Measurements from ENCODE around the gene BARX2. TPM values are rescaled to one million over a fixed set of nuclear protein-coding genes. Genes with fewer than 3 reads are reported as not detected.

BARX2 gene
- total RNA-seq, 8 experiments from 2014 or later, result 0.09 to 0.71 (median 0.40) TPM; not detected in 2

DNA sequence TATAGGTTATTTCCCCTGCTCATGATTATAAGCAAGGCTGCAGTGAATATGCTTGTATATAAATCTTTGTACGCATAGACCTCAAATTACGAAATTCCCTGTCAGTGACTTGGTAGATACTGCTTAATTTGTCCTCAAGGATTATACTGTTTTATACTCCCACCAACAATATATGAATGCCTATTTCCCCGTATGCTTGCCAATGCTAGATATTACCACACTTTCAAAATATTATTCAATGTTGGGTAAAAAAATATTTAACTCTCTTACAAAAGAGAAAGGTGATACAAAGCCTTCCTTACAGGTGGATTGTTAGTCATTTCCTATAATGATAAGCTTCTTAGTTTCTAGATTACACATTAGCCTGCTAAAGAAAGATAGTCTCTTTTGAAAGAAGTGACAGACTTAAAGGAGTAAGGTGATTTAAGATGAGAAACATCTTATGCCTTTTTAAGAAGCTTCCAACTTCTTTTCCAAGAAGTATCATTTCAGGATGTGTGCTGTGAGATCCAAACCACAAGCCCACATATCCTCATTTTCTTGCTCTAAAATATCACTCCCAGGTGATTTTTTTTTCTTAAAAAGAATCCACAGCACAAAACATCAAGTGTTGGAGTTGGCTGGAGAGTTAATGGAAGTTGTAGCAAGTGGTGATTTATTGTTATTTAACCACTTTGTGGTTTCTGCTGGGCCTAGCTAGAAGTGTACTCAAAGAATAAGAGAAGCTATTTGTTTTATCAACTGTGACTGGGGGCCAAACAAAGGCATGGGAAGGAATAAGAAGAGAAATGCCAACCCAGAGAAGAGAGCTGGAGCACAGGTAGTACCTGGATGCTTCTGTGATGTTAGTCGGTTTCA is 59.2 kb downstream of the BARX2 start:
- in situ Hi-C loops (cut with MboI; ENCODE audit: low pct_unique_long_range_greater_than_20kb in 2 of 9, low sequenced_read_pairs in 9 of 9, unreplicated experiment in 9 of 9), result no loop called here
- Histone ChIP-seq H3K27ac (no peak overlapping the region), H3K4me3 (no peak overlapping the region), H3K4me1 (replicated peaks in 1 of 2) (peaks cover 0 to 12% of the 10 kb centered on the region in 2 donors)
- WGBS, 10 experiments, result 0 to 100% (median 80%) methylated on average over 1 to 4 of the region's 4 CpGs; no CpG with 5 or more reads in 1 of the 10 experiments
- peak in 3 of 8 experiments; percentile 19 to 80 (median 51) for ATAC-seq (replicated peaks in 6 of 8)

- ATAC-seq (replicated peaks in 6 of 8), result peak in 3 of 8 experiments; percentile 16 to 69 (median 33)
- 7 to 96% (median 79%) methylated on average over 3 to 7 of the region's 7 CpGs for WGBS, 10 experiments
These were observed 60.0 kb downstream of the BARX2 start for GRCh38 chr11:129435499-129436245.

GRCh38 chr11:129436573-129436972 is 60.9 kb downstream of the BARX2 start:
- in situ Hi-C loops (cut with MboI; ENCODE audit: low pct_unique_long_range_greater_than_20kb in 2 of 9, low sequenced_read_pairs in 9 of 9, unreplicated experiment in 9 of 9), result no loop called here
- no peak for ATAC-seq (replicated peaks in 6 of 8)
- 42 to 100% (median 90%) methylated on average over 2 to 10 of the region's 18 CpGs; no CpG with 5 or more reads in 5 of the 10 experiments for WGBS, 10 experiments
- peaks cover 4 to 24% of the 10 kb centered on the region in 2 donors for H3K4me1 ChIP-seq (replicated peaks in 1 of 2)
- H3K4me3 ChIP-seq, result no peak overlapping the region
- H3K27ac ChIP-seq, result no peak overlapping the region

More at GRCh38 chr11:129435499-129436245, 60.0 kb downstream of the BARX2 start:
- in situ Hi-C loops (cut with MboI; ENCODE audit: low pct_unique_long_range_greater_than_20kb in 2 of 9, low sequenced_read_pairs in 9 of 9, unreplicated experiment in 9 of 9), result no loop called here
- Histone ChIP-seq H3K27ac (no peak overlapping the region), H3K4me1 (replicated peaks in 1 of 2) (peaks cover 4 to 20% of the 10 kb centered on the region in 2 donors), H3K4me3 (no peak overlapping the region)

DNA sequence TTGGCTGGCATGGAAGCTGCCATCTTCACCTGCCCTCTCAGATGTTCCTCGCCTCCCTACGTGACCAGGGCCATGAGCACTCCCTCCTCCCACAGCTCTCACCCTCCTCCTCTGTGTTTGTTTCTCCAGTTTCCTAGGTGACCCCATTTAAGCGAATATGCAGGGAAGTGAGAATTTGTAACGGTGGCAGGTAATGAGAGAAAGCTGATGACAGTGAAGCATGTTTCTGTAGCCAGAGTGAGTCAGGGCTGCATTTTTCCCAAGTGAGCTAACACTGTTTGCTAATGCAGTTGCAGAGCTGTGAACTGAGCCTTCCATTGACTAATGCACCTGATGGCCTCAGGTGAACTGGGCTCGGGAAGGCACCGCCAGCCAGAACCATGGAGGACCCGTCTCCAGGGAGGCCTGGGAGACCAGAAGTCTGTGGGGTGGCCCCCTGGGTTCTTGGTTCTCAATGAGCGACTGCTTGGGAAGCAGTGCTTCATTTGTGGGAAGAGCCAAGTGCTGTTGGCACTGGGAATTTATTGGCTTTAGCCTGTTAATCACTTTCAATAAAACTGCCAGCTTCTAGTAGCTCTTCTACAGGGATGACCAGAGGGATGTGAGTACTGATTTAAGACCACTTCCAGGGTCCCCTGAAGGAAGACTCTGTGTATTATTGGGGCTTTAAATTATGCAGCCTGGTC is 64.5 kb downstream of the BARX2 start:
- 0 to 50% (median 17%) methylated on average over 2 to 6 of the region's 8 CpGs; no CpG with 5 or more reads in 3 of the 10 experiments for WGBS, 10 experiments
- Histone ChIP-seq H3K4me1 (replicated peaks in 1 of 2) (peaks cover 4 to 20% of the 10 kb centered on the region in 2 donors), H3K4me3 (no peak overlapping the region), H3K27ac (peak overlapping the region in 1 of 2 donors; percentile 27)
- in situ Hi-C loops (cut with MboI; ENCODE audit: low pct_unique_long_range_greater_than_20kb in 2 of 9, low sequenced_read_pairs in 9 of 9, unreplicated experiment in 9 of 9), result no loop called here
- peak; percentile 72 to 95 (median 92) for ATAC-seq (replicated peaks in 6 of 8)

DNA sequence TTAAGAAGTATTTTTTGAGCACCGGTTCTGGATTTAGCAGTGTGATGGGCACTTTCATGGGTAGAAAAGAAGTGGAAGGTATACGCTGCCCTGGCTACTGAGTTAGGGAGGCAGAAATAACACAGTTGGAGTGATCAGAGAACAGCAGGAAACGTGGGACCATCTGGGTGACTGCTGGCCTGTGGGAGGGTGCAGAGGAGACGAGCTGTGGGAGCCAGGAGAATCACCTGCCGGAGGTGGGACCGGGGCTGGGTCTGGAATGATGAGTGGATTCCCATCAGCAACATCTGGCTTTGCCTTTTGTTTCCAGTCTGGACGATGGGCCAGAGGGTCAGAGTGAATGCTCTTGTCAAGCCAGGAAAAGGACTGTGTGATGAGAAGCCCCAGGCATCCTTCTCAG is 66.5 kb downstream of the BARX2 start:
- 20 to 86% (median 80%) methylated on average over 1 to 7 of the region's 7 CpGs; no CpG with 5 or more reads in 1 of the 10 experiments for WGBS, 10 experiments
- Histone ChIP-seq H3K27ac (no peak overlapping the region), H3K4me1 (replicated peaks in 1 of 2) (peaks cover 7 to 23% of the 10 kb centered on the region in 2 donors), H3K4me3 (no peak overlapping the region)
- ATAC-seq (replicated peaks in 6 of 8), result no peak
- in situ Hi-C loops (cut with MboI; ENCODE audit: low pct_unique_long_range_greater_than_20kb in 2 of 9, low sequenced_read_pairs in 9 of 9, unreplicated experiment in 9 of 9), result no loop called here

DNA sequence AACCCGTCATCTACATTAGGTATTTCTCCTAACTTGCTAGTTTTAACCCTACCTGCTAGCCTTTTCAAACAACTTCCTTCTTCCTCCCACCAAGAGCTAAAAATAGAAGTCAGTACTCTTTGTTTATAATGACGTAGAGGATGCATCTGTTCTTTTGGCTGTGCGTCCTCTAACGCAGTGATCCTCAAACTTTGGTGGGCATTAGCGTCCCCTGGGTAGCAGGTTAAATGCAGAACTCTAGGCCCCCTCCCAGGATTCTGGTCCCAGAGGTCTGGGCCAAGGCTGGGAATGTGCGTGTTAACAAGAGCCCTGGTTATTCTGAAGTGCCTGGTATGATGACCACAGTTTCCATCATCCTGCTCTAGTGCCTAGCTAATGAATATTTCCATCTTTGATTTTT is 67.6 kb downstream of the BARX2 start:
- in situ Hi-C loops (cut with MboI; ENCODE audit: low pct_unique_long_range_greater_than_20kb in 2 of 9, low sequenced_read_pairs in 9 of 9, unreplicated experiment in 9 of 9), result no loop called here
- Histone ChIP-seq H3K4me3 (no peak overlapping the region), H3K4me1 (replicated peaks in 1 of 2) (peaks cover 7 to 23% of the 10 kb centered on the region in 2 donors), H3K27ac (no peak overlapping the region)
- WGBS, 10 experiments, result 0 to 100% (median 89%) methylated on average over 1 to 5 of the region's 6 CpGs; no CpG with 5 or more reads in 1 of the 10 experiments
- no peak for ATAC-seq (replicated peaks in 6 of 8)

GRCh38 chr11:129444274-129444673 is 68.6 kb downstream of the BARX2 start:
- H3K4me1 ChIP-seq (replicated peaks in 1 of 2), result peaks cover 7 to 23% of the 10 kb centered on the region in 2 donors

GRCh38 chr11:129445226-129445625 is 69.6 kb downstream of the BARX2 start:
- Histone ChIP-seq H3K4me3 (no peak overlapping the region), H3K4me1 (replicated peaks in 1 of 2) (peaks cover 4 to 17% of the 10 kb centered on the region in 2 donors), H3K27ac (no peak overlapping the region)
- in situ Hi-C loops (cut with MboI; ENCODE audit: low pct_unique_long_range_greater_than_20kb in 2 of 9, low sequenced_read_pairs in 9 of 9, unreplicated experiment in 9 of 9), result no loop called here
- no peak for ATAC-seq (replicated peaks in 6 of 8)
- WGBS, 10 experiments, result 28 to 100% (median 90%) methylated on average over 1 to 9 of the region's 9 CpGs; no CpG with 5 or more reads in 1 of the 10 experiments

More at GRCh38 chr11:129444274-129444673, 68.6 kb downstream of the BARX2 start:
- ATAC-seq (replicated peaks in 6 of 8), result no peak
- WGBS, 10 experiments, result 0 to 100% (median 81%) methylated on average over 1 to 5 of the region's 5 CpGs
- in situ Hi-C loops (cut with MboI; ENCODE audit: low pct_unique_long_range_greater_than_20kb in 2 of 9, low sequenced_read_pairs in 9 of 9, unreplicated experiment in 9 of 9), result no loop called here
- no peak overlapping the region for H3K27ac ChIP-seq
- H3K4me3 ChIP-seq, result no peak overlapping the region

DNA sequence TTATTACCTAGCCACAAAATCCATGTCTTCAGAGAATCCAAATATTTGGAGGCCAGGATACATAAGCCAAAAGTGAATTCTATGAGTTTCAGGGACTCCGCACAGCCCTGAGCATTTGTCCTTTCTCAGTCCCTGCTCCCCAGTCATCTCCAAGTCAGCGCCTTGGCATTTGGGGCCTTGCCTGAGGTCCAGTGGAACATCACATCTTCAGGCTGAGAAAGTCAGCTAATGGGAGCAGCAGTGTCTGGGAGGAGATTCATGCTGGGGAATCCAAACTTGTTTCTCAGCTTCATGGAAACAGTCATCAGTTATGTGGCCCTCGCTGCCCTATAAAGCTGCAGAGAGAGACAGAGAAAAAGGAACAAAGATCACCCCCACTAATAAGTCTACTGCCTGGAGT is 70.9 kb downstream of the BARX2 start:
- ATAC-seq (replicated peaks in 6 of 8), result no peak
- Histone ChIP-seq H3K4me3 (no peak overlapping the region), H3K4me1 (replicated peaks in 1 of 2) (peaks cover 2 to 9% of the 10 kb centered on the region in 2 donors), H3K27ac (no peak overlapping the region)
- in situ Hi-C loops (cut with MboI; ENCODE audit: low pct_unique_long_range_greater_than_20kb in 2 of 9, low sequenced_read_pairs in 9 of 9, unreplicated experiment in 9 of 9), result no loop called here
- WGBS, 10 experiments, result 0 to 94% (median 60%) methylated on average over 1 to 3 of the region's 3 CpGs; no CpG with 5 or more reads in 5 of the 10 experiments

GRCh38 chr11:129447654-129448239 is 72.1 kb downstream of the BARX2 start:
- Histone ChIP-seq H3K4me3 (no peak overlapping the region), H3K27ac (no peak overlapping the region), H3K4me1 (replicated peaks in 1 of 2) (peaks cover 2 to 9% of the 10 kb centered on the region in 2 donors)
- no peak for ATAC-seq (replicated peaks in 6 of 8)
- in situ Hi-C loops (cut with MboI; ENCODE audit: low pct_unique_long_range_greater_than_20kb in 2 of 9, low sequenced_read_pairs in 9 of 9, unreplicated experiment in 9 of 9), result no loop called here
- WGBS, 10 experiments, result 0 to 100% (median 77%) methylated on average over 1 to 7 of the region's 7 CpGs; no CpG with 5 or more reads in 1 of the 10 experiments

- ATAC-seq (replicated peaks in 6 of 8), result peak in 3 of 8 experiments; percentile 44 to 57 (median 52)
- in situ Hi-C loops (cut with MboI; ENCODE audit: low pct_unique_long_range_greater_than_20kb in 2 of 9, low sequenced_read_pairs in 9 of 9, unreplicated experiment in 9 of 9), result no loop called here
- Histone ChIP-seq H3K4me3 (no peak overlapping the region), H3K27ac (no peak overlapping the region), H3K4me1 (replicated peaks in 1 of 2) (peaks cover 7 to 27% of the 10 kb centered on the region in 2 donors)
- 0 to 86% (median 38%) methylated on average over 1 to 2 of the region's 5 CpGs; no CpG with 5 or more reads in 6 of the 10 experiments for WGBS, 10 experiments
These were observed 75.9 kb downstream of the BARX2 start for GRCh38 chr11:129451524-129451923.

DNA sequence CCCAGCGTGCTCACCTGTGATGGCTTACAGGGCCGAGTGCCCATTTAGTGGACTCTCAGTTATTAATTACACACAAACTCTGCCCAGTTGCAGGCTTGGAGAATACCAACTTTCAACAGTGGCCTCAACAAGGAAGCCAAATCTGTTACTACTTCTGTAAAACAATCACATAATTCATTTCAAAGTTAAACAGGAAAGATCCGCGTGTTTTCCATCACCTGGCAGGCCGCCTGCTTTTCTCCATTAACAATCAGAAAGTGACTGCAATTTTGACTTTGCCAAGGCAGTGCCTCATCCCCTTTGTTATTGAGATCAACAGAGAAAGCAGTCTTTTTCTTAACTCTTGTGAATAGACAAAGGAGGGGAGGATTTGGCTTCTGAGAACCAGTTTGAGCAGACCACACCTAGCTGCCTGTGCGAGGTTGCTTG is 77.7 kb downstream of the BARX2 start:
- Histone ChIP-seq H3K4me1 (replicated peaks in 1 of 2) (peaks cover 7 to 38% of the 10 kb centered on the region in 2 donors), H3K27ac (no peak overlapping the region), H3K4me3 (no peak overlapping the region)
- in situ Hi-C loops (cut with MboI; ENCODE audit: low pct_unique_long_range_greater_than_20kb in 2 of 9, low sequenced_read_pairs in 9 of 9, unreplicated experiment in 9 of 9), result no loop called here
- ATAC-seq (replicated peaks in 6 of 8), result peak in 5 of 8 experiments; percentile 45 to 73 (median 66)
- 0 to 100% (median 33%) methylated on average over 1 to 6 of the region's 6 CpGs; no CpG with 5 or more reads in 1 of the 10 experiments for WGBS, 10 experiments

All from motor neuron (in vitro differentiated cells).